ENCODE data around the gene PSMB10.

GRCh38 chr16:67963662-67964321 is 27.1 kb upstream of the PSMB10 start:
- TF ChIP-seq, protein P1, sequence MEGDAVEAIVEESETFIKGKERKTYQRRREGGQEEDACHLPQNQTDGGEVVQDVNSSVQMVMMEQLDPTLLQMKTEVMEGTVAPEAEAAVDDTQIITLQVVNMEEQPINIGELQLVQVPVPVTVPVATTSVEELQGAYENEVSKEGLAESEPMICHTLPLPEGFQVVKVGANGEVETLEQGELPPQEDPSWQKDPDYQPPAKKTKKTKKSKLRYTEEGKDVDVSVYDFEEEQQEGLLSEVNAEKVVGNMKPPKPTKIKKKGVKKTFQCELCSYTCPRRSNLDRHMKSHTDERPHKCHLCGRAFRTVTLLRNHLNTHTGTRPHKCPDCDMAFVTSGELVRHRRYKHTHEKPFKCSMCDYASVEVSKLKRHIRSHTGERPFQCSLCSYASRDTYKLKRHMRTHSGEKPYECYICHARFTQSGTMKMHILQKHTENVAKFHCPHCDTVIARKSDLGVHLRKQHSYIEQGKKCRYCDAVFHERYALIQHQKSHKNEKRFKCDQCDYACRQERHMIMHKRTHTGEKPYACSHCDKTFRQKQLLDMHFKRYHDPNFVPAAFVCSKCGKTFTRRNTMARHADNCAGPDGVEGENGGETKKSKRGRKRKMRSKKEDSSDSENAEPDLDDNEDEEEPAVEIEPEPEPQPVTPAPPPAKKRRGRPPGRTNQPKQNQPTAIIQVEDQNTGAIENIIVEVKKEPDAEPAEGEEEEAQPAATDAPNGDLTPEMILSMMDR (IDR thresholded peaks at IDR 0.05; ENCODE audit: insufficient read depth, low read length, poor library complexity, severe bottlenecking), result no peak
- no peak for TF ChIP-seq EZH2phosphoT487 (conservative IDR thresholded peaks at IDR 0.05; ENCODE audit: low read length)

All from SU-DHL-6 (cell line).